HG03442 (cell line): ENCODE data around the gene ZNF692.

ENCODE experiments used
- ATAC-seq: cut with Tn5 transposase; IDR thresholded peaks from one replicate; pipeline ENCODE4 v1.9.1; 2021; ENCODE audit warnings: mild to moderate bottlenecking, moderate library complexity; ENCODE audit not compliant: unreplicated experiment

ZNF692 gene

DNA sequence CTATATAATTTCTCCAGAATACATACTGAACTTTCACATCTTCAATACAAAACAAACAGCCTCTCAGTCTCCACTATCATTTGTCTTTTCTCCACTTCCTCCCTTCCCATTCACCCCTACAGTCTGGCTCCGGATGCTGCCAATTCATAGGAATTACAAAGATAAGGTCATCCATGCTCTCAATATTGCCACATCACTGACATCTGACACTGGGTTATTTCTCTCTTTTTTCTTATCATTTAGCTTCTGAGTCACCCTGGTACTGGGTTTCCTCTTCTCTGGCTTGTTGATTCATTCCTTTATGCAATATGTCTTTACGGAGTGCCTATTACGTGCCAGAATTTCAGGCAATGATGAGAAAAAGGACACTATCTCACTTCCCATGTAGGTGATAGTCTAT lies 30.0 kb downstream of the ZNF692 start:
- no peak for ATAC-seq

DNA sequence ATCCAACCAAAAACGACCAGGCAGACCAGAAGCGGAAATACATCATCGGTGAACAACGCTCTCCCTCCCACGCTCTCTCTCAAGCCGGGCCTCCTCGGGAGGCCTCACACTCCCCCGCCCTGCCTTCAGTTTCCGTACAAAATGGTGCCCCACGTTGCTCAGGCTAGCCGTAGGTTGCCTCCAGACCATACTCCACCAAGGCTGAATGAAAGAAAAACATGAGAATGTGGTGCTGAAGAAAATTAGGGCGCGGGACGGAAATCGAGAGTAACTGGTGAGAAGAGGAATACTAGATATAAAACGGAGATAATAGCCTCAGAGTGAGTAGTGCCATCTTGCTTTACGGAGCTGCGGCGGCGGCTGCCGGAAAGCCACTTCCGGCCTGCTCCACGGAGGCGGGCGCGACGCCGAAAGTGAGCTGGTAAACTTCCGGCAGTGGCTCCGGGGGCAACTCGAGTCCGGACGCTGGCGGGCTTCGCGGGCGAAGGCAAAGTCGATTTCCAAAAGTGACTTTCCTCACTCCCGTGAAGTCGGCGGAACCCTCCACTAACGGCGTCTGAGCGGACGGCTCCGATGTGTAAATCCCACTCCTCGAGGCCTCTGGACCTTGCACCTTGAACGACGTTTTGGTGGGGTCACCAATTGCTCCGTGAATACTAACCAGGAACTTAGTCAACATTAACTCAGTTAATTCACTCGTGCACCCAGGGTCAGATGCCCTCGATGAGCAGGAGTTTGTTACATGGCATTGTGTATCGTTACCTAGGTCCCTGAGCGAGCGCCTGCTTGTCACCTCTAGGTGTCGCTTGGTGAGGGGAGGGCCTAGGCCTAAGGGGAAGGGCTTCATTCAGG lies 32.8 kb downstream of the ZNF692 start, which contains the start of gene SH3BP5L:
TSS of gene SH3BP5L (minus strand) at position 7 of the 852 bp plus-strand sequence. CDS start 980 bp downstream, outside the sequence.
- peak; percentile 85 for ATAC-seq

DNA sequence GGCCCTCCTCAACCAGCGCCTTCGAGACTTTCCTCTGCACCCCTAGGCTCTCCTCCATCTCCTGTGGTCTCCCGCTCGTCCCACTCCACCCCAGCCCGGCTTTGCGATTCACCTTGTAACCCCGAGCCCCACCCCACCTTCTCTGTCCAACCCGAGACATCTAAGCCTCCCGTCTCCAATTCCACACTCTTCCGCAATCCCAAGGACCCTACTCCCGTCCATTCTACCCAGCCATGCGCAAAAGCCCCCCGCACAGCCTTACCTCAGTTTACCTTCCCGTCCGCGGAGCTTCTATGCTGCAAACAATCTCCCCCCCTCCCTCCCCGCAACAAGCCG lies 33.3 kb downstream of the ZNF692 start:
- no peak for ATAC-seq

DNA sequence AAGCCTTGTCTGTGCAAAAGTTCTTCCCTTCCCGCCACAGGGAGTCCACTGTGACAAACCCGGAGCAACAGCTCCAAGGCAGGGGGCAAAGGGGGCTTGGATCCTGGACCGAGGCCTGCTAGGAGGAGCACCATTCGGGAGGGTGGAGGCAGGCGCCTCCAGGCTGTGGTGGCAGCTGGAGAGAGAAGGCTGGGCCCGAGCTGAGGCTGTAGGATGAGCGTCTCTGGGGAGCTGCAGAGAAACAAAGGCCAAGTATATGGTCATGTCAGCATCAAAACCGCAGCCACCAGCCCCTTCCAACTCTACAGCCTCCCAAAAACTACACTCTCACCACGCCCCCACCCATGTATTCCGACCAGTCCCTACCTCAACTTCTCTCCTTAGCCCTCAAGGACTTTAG lies 33.7 kb downstream of the ZNF692 start:
- no peak for ATAC-seq

DNA sequence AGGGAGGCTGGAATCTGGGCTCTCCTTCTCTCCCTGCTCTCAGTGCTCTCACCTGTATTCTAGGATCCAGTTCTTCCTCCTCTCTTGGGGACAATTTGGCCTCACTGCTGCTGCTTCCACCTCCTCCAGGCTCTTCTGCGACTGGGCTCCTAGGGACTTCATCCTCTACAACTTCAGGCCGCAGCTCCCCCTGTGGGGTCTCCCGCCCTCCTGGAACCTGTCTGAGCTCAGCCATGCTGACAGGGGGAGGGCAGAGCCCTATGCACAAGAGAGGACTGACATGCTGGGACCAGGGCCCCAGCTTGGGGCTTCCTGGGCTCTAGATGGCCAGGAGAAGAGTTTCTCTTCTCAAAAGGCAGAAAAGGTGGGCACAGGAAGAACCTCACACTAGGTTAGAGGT lies 34.2 kb downstream of the ZNF692 start:
- ATAC-seq: no peak

DNA sequence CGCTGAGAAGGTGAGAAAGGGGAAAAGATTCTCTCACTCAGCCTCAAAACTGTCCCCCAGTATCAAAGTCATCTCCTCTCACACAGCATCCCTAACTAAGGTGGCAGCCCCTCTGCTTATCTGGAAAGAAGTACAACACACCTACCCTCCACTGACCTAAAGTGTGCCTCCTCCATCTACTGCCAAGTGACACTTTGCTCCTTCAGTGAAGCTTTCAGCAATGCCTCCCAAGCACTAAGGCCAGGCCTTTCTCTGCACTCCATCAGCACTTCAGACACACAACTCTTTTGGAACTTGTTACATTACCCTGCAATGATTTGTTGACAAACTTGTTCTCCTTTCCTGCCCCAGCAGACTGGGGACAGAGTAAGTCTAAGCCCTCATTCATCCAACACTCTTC lies 34.6 kb downstream of the ZNF692 start:
- no peak for ATAC-seq

DNA sequence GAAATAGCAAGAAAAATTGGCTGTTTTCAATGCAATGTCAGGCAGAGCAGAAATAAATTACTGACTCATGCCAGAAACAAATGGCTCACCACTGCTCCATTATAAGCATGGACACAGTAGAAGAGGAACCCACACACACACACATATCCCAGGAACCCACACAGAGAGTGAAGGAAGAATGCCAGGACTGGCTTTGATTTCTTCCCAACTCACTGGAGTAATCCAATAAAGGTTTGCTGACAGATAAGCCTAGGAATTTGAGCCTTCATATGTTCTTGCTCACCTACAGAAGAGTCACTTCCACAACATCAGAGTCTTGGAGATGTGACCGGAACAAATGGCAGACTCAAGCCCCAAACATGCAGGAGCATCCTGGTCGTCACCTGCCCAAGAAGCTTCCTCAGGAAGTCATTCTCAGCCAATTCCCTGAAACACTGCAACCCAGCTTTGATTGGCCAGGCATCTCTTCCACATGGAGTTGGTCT lies 35.3 kb downstream of the ZNF692 start:
- no peak for ATAC-seq

DNA sequence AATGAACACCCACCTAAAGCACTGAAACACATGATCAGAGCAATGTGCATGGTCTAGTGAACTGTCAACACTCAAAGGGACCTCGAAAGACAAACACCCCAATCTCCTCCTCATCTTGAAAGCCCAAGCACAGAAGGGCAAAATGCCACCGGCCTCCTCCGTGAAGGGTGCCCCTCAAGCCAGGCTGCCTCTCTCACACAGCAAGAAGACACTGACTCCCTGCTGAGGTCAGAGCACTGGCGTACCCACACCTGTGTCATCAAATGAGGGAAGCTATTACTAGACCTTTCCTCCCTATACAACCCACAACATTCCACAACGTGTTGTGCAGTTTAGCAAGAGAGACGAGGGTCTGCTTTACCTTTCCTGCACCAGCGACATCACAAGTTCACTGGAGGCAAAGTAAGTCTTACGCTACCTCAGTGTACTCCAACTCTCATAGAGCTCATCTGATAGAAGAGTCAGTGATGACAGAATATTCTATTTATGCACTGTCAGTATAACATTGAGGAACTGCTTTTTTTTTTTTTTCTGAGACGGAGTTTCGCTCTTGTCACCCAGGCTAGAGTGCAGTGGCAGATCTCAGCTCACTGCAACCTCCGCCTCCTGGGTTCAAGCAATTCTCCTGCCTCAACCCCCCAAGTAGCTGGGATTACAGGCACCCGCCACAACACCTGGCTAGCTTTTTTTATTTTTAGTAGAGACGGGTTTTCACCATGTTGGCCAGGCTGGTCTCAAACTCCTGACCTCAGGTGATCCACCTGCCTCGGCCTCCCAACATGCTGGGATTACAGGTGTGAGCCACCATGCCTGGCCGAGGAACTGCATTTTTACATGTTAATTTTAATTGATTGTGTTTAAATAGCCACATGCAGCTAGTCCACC lies 36.5 kb downstream of the ZNF692 start:
- ATAC-seq: no peak

DNA sequence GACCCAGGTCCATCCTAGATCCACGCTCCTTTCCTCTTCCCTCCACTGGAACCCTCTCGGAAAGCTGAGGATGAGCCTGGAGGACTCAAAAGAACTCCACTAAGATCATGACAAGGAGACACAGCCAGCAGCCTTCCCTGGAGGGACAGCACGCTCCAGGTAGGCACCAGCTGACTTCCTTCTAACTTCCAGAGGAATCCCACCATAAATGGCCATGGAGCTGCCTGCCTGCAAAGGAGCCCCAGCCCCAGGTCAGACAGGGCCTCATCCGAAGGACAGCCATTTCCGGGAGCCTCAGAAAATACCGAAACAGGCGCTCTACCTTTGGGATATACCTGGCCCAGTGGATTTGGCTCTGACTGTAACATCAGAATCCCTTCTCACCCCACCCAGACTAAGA lies 37.2 kb downstream of the ZNF692 start:
- ATAC-seq: no peak

DNA sequence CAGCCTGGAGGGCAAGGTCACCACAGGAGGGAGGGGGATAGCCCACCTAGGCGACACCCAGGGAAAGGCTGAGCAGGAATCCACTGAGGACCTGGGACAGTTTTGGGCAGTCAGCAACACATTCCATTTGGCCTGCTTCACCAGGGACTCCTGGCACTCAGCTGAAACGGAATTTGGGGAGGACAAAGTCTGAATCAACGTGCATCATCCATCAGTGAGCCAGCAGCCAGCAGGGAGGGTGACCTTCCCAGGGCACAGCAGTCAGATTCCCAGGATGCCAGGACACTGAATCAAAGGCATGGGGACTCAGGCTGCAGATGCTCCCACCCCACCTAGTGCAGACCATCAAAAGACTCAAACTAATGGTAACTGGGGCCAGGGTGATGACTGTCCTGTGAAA lies 37.8 kb downstream of the ZNF692 start:
- ATAC-seq: no peak

DNA sequence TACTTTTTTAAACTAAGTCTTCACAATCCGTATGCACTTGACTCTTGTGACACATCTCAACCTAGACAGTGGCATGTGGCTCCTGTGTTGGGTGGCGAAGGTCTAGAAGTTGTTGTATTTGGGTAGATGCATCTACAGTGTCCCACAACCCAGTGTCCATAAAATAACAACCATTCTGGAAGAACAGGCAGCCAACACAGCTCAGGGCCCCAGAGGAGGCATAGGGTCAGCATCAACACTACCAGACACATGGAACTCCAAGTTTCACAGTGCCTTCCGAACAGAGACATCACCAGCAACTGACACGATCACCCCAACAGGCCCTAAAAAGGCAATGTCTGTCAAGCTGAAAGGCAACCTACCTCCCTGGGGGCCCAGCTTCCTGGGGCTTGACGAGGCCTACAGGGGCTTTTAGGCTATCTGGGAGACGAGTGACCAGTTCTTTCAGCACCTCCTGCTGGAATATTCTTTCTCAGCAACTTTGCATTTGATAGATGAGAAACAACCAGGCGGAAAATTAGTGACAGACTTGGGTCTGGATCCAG lies 38.8 kb downstream of the ZNF692 start:
- no peak for ATAC-seq

DNA sequence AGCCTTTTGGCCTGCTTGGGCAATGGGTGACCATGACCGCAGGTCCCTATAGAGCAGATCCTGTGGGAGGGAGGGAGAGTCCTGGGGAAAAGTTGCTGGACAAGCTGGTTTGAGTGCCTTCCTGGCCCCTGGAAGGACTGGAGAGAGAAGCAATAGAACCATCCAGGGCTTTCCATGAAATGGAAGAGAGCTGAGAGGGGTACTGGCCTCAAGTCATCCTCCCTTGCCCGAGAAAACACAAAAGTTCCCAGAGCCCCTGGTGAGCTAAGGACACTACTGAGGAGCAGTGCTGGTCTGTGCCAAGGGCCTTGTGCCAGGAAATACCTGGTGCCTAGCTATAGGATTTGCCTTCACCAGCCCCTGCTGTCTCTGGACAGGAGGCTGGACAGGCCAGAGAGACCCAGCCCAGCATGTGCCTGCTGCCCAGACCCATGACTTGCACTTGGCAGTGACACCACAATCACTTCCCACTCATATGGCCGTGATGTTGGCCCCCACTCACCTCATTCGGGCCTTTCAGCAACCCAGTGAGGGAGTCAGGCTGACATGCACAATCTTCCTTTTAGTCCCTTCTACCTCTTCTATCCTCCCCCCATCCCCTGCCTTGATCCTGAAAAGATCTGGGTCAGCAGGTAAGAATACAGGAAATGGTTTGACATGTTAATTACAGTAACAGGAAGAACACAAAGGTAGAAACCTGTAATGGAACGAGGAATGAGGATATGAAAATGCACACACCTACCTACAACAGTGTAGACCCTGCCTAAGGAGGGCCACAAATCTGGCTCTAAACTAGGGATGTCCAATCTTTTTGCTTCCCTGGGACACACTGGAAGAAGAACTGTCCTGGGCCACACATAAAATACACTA lies 40.1 kb downstream of the ZNF692 start:
- no peak for ATAC-seq

DNA sequence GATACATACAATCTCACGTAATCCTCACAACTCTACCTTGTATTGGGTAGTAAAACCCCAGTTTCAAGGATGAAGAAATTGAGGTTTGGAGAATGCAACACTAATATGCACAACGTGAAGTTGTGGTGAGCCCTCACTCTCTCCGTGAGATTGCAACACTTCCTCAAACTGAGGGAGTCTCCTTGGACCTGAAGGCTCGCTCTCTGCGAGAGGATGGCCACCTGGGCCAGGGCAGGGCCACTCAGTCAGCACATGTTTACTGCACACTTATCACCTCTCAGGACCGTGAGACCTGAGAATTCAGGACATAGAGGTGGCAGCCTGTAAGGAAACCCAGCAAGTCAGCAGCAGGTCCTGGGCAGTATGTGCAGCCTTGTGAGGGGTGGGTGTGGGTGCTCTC lies 41.8 kb downstream of the ZNF692 start:
- no peak for ATAC-seq

DNA sequence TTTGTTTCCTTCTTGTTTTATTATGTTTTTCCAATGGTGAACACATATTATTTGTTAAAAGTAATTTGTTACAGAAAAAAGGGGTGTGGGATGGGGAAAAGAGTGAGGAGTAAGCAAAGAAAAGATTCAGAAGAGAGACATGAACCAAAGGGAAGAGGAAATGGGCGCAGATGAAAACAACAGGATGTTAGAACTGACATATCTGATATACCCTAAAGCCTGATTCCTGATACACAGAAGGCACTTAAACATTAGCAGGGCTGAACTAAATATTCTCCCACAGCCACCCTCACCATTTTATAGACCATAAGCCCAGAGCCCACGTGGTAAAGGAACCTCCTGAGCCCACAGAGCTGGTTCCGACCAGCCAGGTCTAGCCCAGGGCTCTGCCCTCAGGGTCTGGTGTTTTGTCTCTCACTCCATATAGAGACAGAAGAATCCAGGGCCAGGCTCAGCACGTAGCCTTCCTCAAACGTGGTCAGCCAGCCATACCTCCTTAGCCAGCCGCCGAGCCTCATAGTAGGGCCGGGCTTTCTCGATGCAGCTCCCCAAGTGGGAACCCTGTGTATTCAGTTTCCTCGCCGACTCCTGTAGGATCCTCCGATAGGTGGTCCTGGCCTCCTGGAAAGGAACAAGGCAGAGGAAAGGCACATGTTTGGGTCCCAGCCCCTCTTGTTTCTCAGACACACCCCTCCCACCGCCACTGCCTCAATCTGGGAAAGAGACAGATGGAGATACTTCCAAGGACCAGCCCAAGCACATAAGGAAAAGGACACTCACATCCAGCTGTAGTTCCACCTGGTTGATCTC lies 42.6 kb downstream of the ZNF692 start:
- no peak for ATAC-seq

DNA sequence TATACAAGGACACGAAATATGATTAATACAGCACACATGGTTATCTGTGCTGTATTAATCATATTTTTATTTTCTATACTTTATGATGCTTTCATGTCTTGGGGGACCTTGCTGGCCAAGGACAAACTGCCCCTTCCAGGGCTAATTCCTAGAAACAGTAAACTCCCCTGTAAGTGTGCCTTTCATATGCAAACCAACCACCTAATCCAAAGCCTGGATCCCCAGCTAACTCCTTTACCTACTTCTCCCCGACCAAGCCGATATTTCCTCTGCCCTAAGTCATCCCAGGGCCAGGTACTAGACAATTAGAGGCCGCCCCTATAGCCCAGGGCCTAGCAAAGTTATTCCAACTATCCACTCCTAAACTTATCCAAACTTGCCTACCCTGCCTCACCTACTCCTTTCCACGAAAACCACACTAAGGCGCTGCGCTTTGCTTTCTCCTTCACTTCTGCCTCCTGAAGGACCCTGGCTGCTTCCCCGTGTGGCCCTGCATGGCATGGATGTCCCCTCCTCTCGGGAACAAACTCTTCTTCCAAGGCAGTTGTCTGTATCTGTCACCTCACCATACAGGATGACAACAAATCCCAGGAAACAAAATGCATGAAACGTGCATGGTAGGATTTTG lies 43.4 kb downstream of the ZNF692 start:
- ATAC-seq: no peak

DNA sequence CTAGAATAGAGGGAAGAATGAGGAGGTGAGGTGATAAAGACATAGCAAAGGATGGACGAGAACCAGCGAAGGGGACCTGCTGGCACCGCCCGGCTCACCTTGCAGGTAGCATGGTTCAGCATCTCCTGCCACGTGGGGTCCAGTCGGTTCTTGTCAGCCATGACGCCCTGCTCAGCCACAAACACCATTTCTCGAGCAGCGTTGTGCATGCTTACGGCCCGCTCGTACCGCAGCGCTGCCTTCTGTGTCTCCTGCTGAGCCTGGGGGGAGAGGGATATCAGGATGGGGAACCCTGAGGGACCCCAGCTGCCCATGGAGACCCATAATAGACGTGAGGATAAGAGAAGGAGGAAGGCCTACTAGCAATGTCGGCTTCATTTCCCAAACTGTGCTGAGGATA lies 44.5 kb downstream of the ZNF692 start:
- ATAC-seq: no peak

DNA sequence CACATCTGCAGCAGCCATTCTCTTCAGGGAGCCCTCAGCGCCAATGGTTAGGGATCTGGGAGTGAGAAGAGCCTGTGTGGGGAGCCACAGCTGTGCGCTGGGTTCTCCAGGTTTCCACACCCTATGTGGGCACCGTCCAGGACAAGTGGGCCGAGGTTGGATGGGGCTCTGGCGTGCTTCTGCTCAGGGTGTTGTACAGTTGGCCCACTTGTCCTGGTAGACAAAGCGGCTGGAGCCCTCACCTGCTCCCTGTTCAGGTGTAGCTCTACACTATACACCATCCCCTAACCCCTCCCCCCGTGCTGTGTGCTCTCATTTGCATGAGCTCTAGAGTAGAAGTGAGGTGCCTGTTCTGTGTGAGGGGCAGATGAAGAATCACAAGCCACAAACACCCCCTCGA lies 45.3 kb downstream of the ZNF692 start:
- no peak for ATAC-seq

DNA sequence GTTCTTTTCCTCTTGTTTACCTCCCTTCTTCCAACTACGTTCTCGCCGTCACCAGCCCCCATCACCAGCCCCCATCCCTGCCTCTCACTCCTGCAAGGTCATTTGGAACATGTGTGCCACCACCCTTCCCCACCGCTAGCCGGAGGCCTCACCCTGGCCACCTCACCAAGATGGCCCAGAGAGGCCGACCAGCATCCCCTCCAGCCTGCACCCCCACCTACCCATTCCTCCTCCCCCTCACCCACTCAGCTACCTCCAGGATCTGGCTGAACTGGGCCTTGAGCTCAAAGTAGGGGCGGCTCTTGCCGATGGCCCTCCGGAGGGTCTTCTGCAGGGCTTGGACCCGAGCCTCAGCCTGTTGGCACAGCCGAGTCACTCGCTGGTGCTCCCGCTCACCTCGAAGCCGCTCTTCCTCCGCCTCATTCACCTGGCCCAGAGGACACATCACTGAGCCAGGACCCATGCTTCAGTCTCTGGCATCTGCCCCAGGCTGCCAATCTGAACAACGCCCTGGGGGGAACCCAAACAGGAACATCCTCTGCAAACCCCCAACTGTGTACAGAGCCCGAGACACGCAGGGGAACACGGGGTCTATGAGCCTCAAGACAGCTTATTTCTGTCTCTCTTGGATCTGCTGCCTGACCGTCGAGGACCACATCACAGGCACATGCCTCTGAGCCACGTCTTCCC lies 46.0 kb downstream of the ZNF692 start:
- ATAC-seq: no peak
